GM20000 (cell line): Measurements from ENCODE around the gene SH3PXD2A.

Source experiments
- DNase-seq: peaks from one replicate; pipeline ENCODE4 v3.0.0; 2012; ENCODE audit warnings: low spot score
- TF ChIP-seq, protein P1 (sequence below): IDR thresholded peaks from 2 replicates; pipeline ENCODE4 v1.5.1; 2012; ENCODE audit warnings: mild to moderate bottlenecking, control low read depth; ENCODE audit errors: extremely low read depth, missing control alignments

Gene SH3PXD2A

GRCh38 chr10:103759100-103759781, 96.1 kb downstream of the SH3PXD2A start:
- peak; percentile 32 for DNase-seq
- TF ChIP-seq, protein P1, sequence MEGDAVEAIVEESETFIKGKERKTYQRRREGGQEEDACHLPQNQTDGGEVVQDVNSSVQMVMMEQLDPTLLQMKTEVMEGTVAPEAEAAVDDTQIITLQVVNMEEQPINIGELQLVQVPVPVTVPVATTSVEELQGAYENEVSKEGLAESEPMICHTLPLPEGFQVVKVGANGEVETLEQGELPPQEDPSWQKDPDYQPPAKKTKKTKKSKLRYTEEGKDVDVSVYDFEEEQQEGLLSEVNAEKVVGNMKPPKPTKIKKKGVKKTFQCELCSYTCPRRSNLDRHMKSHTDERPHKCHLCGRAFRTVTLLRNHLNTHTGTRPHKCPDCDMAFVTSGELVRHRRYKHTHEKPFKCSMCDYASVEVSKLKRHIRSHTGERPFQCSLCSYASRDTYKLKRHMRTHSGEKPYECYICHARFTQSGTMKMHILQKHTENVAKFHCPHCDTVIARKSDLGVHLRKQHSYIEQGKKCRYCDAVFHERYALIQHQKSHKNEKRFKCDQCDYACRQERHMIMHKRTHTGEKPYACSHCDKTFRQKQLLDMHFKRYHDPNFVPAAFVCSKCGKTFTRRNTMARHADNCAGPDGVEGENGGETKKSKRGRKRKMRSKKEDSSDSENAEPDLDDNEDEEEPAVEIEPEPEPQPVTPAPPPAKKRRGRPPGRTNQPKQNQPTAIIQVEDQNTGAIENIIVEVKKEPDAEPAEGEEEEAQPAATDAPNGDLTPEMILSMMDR: no peak

- DNase-seq: no peak
- TF ChIP-seq, protein P1: no peak
Observed at GRCh38 chr10:103758294-103758681, 97.1 kb downstream of the SH3PXD2A start.

- DNase-seq: no peak
- TF ChIP-seq, protein P1: no peak
Observed at GRCh38 chr10:103757531-103758293, 97.7 kb downstream of the SH3PXD2A start.

- DNase-seq: no peak
- TF ChIP-seq, protein P1: no peak
Observed at GRCh38 chr10:103756277-103756869, 99.0 kb downstream of the SH3PXD2A start.

GRCh38 chr10:103752680-103753248, 102.6 kb downstream of the SH3PXD2A start:
- TF ChIP-seq, protein P1: peak; percentile 39
- DNase-seq: no peak

DNA sequence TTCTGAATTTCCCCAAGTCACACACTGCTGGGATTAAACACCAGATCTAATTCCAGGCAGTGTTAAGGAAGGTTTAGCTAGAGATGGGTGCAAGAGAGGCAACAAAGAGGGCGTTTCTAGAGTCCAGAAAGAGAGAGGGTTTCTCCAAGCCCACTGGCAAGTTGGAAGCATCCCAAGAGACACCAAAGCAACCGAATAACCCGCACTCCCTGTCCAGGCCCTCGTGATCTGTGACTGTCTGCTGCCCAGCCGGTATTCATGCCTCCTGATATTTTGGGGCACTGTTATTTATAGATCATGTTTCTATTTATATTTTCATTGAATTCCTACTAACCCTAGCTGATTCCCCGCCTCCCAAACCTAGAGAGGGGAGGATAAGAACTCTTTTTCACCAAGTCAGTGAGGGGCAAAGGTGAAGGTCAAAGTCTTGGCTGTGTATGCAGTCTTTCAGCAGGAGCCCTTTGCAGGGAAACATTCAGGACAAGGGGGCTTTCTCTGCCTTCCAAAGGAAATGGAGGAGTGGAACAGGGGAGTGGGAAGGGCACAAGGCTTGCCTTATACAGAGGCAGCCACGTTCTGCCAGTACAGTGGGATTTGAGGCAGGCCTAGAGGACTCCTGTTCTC, 103.6 kb downstream of the SH3PXD2A start:
- TF ChIP-seq, protein P1: no peak
- no peak for DNase-seq
